Ectodermal cell (in vitro differentiated cells): ENCODE measurements around the gene WDR31. TPM values are rescaled to one million over a fixed set of nuclear protein-coding genes. Genes with fewer than 3 reads are reported as not detected.
"Not testable (repeated sequence)": the region's sequence is repeated elsewhere in the genome, so short reads cannot be mapped to it uniquely, and the experiment has no call there.

Source experiments
- H3K27ac ChIP-seq: 2 replicates; pipeline ENCODE4 v1.7.0; 2013; ENCODE audit warnings: mild to moderate bottlenecking, low read depth, low read length; ENCODE audit not compliant: insufficient read depth, poor library complexity, severe bottlenecking
- H3K27me3 ChIP-seq: 2 replicates; pipeline ENCODE4 v1.7.0; 2013; ENCODE audit warnings: mild to moderate bottlenecking, low read length; ENCODE audit not compliant: insufficient read depth, control insufficient read depth, poor library complexity, severe bottlenecking
- H3K36me3 ChIP-seq: one replicate; pipeline ENCODE4 v1.7.0; 2013; ENCODE audit warnings: low read length; ENCODE audit not compliant: control insufficient read depth, insufficient read depth
- H3K4me1 ChIP-seq: one replicate; pipeline ENCODE4 v1.7.0; 2013; ENCODE audit warnings: low read length; ENCODE audit not compliant: control insufficient read depth, insufficient read depth
- H3K4me3 ChIP-seq: 2 replicates; pipeline ENCODE4 v1.7.0; 2013; ENCODE audit warnings: low read depth, low read length, control low read depth; ENCODE audit not compliant: insufficient read depth
- H3K9me3 ChIP-seq: 2 replicates; pipeline ENCODE4 v1.7.0; 2013; ENCODE audit warnings: mild to moderate bottlenecking, low read length, moderate library complexity; ENCODE audit not compliant: control insufficient read depth
- WGBS, 2 experiments: methylation state at CpG; one replicate each; pipeline ENCODE4 v1.1.7; 2013; ENCODE audit warnings: missing lambda C conversion rate in 2 of 2; 5-methylcytosine and 5-hydroxymethylcytosine counted together
- polyA plus RNA-seq, 4 experiments: library from polyadenylated mRNA; stranded (reverse); fragments of 50-300 nt; gene quantifications; one replicate each; pipeline ENCODE4 v1.2.3, GENCODE V29; 2013

The WDR31 gene
- 3.3 TPM for polyA plus RNA-seq (2013, experiment 1 of 4)
- polyA plus RNA-seq (2013, experiment 2 of 4) = 4.0 TPM
- polyA plus RNA-seq (2013, experiment 3 of 4) = 2.2 TPM
- 3.3 TPM for polyA plus RNA-seq (2013, experiment 4 of 4)

GRCh38 chr9:113340011-113340699, at the start of gene WDR31:
Gene WDR31, minus strand, starts transcription at chr9:113340275. Its CDS starts 8,253 bp downstream, at chr9:113332022.
- H3K27me3 ChIP-seq = peaks cover 10% of the 10 kb centered on the region
- H3K27ac ChIP-seq = peak within 1 kb of the TSS; percentile 47
- H3K9me3 ChIP-seq = no peaks in the 10 kb centered on the region
- 1% methylated on average over 46 of the region's 46 CpGs for WGBS, 2 experiments
- H3K4me1 ChIP-seq = no peaks in the 10 kb centered on the region
- H3K4me3 ChIP-seq = peak within 1 kb of the TSS; percentile 60
- no peaks in the 10 kb centered on the region for H3K36me3 ChIP-seq

GRCh38 chr9:113389451-113389850, 49.4 kb upstream of the WDR31 start:
- H3K36me3 ChIP-seq = peaks cover 29% of the 10 kb centered on the region
- no peak overlapping the region for H3K27ac ChIP-seq
- H3K4me3 ChIP-seq = no peak overlapping the region
- no peaks in the 10 kb centered on the region for H3K27me3 ChIP-seq
- H3K4me1 ChIP-seq = no peaks in the 10 kb centered on the region
- 95 to 96% methylated on average over 11 of the region's 11 CpGs for WGBS, 2 experiments
- H3K9me3 ChIP-seq = no peaks in the 10 kb centered on the region

- H3K36me3 ChIP-seq = peaks cover 29% of the 10 kb centered on the region
- WGBS, 2 experiments = 95% methylated on average over 13 of the region's 13 CpGs
- H3K27me3 ChIP-seq = no peaks in the 10 kb centered on the region
- H3K4me1 ChIP-seq = no peaks in the 10 kb centered on the region
- H3K9me3 ChIP-seq = no peaks in the 10 kb centered on the region
- H3K27ac ChIP-seq = no peak overlapping the region
- H3K4me3 ChIP-seq = no peak overlapping the region
These were observed 48.8 kb upstream of the WDR31 start for GRCh38 chr9:113388833-113389232.

GRCh38 chr9:113387560-113388230, 47.6 kb upstream of the WDR31 start:
- Histone ChIP-seq H3K4me1 (no peaks in the 10 kb centered on the region), H3K27ac (no peak overlapping the region), H3K9me3 (no peaks in the 10 kb centered on the region), H3K27me3 (no peaks in the 10 kb centered on the region), H3K4me3 (no peak overlapping the region), H3K36me3 (peaks cover 29% of the 10 kb centered on the region)
- WGBS, 2 experiments = 88% methylated on average over 9 of the region's 9 CpGs

- Histone ChIP-seq H3K27me3 (no peaks in the 10 kb centered on the region), H3K4me1 (no peaks in the 10 kb centered on the region), H3K27ac (no peak overlapping the region), H3K4me3 (no peak overlapping the region), H3K36me3 (peaks cover 24% of the 10 kb centered on the region), H3K9me3 (no peaks in the 10 kb centered on the region)
- 93 to 94% methylated on average over 4 of the region's 4 CpGs for WGBS, 2 experiments
These were observed 46.7 kb upstream of the WDR31 start for GRCh38 chr9:113386571-113387393.

GRCh38 chr9:113381909-113382411, 41.9 kb upstream of the WDR31 start:
- no peaks in the 10 kb centered on the region for H3K4me1 ChIP-seq
- 91 to 95% methylated on average over 8 of the region's 8 CpGs for WGBS, 2 experiments
- H3K4me3 ChIP-seq = no peak overlapping the region
- H3K36me3 ChIP-seq = peaks cover 2% of the 10 kb centered on the region
- H3K27ac ChIP-seq = no peak overlapping the region
- H3K9me3 ChIP-seq = no peaks in the 10 kb centered on the region
- no peaks in the 10 kb centered on the region for H3K27me3 ChIP-seq

- H3K27me3 ChIP-seq, H3K4me3 ChIP-seq, H3K36me3 ChIP-seq, H3K9me3 ChIP-seq, H3K27ac ChIP-seq, H3K4me1 ChIP-seq: not testable (repeated sequence)
- WGBS, 2 experiments = 80 to 85% methylated on average over 7 of the region's 7 CpGs
These were observed 41.4 kb upstream of the WDR31 start for GRCh38 chr9:113381441-113381840.

GRCh38 chr9:113380869-113381378, 40.8 kb upstream of the WDR31 start:
- no peaks in the 10 kb centered on the region for H3K27me3 ChIP-seq
- no peaks in the 10 kb centered on the region for H3K4me1 ChIP-seq
- 59 to 71% methylated on average over 1 of the region's 1 CpG for WGBS, 2 experiments
- no peaks in the 10 kb centered on the region for H3K36me3 ChIP-seq
- H3K27ac ChIP-seq = no peak overlapping the region
- no peak overlapping the region for H3K4me3 ChIP-seq
- H3K9me3 ChIP-seq = no peaks in the 10 kb centered on the region

- H3K36me3 ChIP-seq, H3K4me1 ChIP-seq, H3K27ac ChIP-seq, H3K9me3 ChIP-seq, H3K4me3 ChIP-seq, H3K27me3 ChIP-seq: not testable (repeated sequence)
- WGBS, 2 experiments = 81 to 85% methylated on average over 2 of the region's 2 CpGs
These were observed 39.7 kb upstream of the WDR31 start for GRCh38 chr9:113379829-113380210.
